Epithelial cell of proximal tubule (primary cell): Measurements from ENCODE around the gene SRGAP3. TPM values are rescaled to one million over a fixed set of nuclear protein-coding genes. Genes with fewer than 3 reads are reported as not detected.

Source experiments
- DNase-seq: peaks from one replicate; pipeline ENCODE4 v3.0.0-alpha.2; 2011; ENCODE audit warnings: low read depth
- H3K4me3 ChIP-seq: 2 replicates; pipeline ENCODE4 v1.5.1; 2011; ENCODE audit warnings: low read depth, mild to moderate bottlenecking, low read length
- CTCF ChIP-seq: conservative IDR thresholded peaks from 2 replicates; pipeline ENCODE4 v1.5.1; 2012; ENCODE audit warnings: low read depth, mild to moderate bottlenecking, low read length
- total RNA-seq: library from RNA; depleted of rRNA; stranded (reverse); fragments of >200 nt; gene quantifications from 2 replicates; pipeline ENCODE4 v1.2.3, GENCODE V29; 2015

The SRGAP3 gene
- total RNA-seq, 1 donor from 2014 or later = 3.4 TPM

GRCh38 chr3:9136746-9137465 lies 112.5 kb downstream of the SRGAP3 start:
- no peak overlapping the region for H3K4me3 ChIP-seq
- no peak for DNase-seq
- TF ChIP-seq CTCF = no peak

GRCh38 chr3:9135930-9136525 lies 113.4 kb downstream of the SRGAP3 start:
- DNase-seq = no peak
- no peak for TF ChIP-seq CTCF
- H3K4me3 ChIP-seq = peak overlapping the region; percentile 51

GRCh38 chr3:9135526-9135925 lies 113.9 kb downstream of the SRGAP3 start:
- DNase-seq = no peak
- TF ChIP-seq CTCF = peak; percentile 8
- H3K4me3 ChIP-seq = peak overlapping the region; percentile 51

GRCh38 chr3:9133656-9134055 lies 115.8 kb downstream of the SRGAP3 start:
- no peak for TF ChIP-seq CTCF
- no peak for DNase-seq
- no peak overlapping the region for H3K4me3 ChIP-seq

GRCh38 chr3:9130345-9131305 lies 118.8 kb downstream of the SRGAP3 start:
- no peak for DNase-seq
- no peak overlapping the region for H3K4me3 ChIP-seq
- no peak for TF ChIP-seq CTCF

- no peak for DNase-seq
- no peak overlapping the region for H3K4me3 ChIP-seq
- TF ChIP-seq CTCF = no peak
These were observed 120.1 kb downstream of the SRGAP3 start for GRCh38 chr3:9129365-9129764.
